SH-SY5Y (cell line): ENCODE data around the gene XPC.

Experiments
- GATA2 ChIP-seq: IDR thresholded peaks from 2 replicates; pipeline ENCODE4 v1.6.1; 2011; ENCODE audit warnings: mild to moderate bottlenecking, low read depth, low read length
- GATA3 ChIP-seq: IDR thresholded peaks from 2 replicates; pipeline ENCODE4 v1.6.1; 2011; ENCODE audit warnings: low read depth, mild to moderate bottlenecking, low read length, moderate library complexity

XPC gene

DNA sequence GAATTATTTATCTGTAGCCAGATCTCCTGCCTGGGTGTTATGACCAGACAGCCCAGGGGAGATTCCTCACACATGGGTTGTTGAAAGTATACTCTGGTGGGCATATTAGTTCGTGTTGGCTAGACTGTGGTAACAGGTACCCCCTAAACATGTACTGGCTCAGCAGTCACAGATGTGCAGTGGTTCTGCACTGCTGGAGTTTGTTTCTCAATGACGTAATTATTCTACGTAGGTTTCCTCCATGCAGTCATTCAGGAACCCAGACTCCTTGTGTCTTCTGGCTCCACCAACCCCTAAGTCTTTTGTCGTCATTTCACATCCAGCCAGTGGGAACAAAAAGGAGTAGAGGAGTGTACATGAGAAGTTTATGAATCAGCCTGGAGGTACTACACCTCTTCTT lies 16.5 kb upstream of the XPC start:
- TF ChIP-seq GATA3 (no peak), GATA2 (no peak)

DNA sequence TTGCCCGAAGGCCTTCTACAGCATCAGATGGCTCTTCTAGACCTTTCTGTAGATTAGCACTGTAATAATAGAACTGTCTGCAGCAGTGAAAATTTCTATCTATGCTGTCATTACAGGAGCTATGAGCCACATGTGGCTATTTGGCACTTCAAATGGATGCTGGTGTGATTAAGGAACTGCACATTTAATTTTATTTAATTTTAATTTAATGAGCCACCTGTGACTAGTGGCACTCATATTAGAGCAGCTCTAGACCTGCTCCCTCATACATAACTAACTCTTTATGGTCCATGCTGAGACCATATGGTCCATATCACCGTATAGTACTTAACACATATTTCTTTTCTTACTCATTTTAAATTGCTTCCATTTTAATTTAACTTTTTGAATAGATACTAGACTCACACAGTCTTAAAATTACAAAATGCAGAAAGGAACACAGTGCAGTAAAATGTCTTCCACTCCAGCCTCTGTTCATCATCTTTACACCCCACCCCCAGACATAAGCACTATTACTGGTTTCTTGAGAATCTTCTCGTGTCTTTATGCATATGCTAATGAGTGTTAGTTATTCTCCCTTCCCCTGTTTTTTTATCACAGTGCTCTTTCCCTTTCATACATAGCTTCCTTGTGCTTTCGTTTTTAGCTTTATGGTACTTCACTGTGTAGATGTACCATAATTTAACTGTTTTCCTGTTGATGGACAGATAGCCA lies 9.8 kb upstream of the XPC start:
- no peak for TF ChIP-seq GATA2

DNA sequence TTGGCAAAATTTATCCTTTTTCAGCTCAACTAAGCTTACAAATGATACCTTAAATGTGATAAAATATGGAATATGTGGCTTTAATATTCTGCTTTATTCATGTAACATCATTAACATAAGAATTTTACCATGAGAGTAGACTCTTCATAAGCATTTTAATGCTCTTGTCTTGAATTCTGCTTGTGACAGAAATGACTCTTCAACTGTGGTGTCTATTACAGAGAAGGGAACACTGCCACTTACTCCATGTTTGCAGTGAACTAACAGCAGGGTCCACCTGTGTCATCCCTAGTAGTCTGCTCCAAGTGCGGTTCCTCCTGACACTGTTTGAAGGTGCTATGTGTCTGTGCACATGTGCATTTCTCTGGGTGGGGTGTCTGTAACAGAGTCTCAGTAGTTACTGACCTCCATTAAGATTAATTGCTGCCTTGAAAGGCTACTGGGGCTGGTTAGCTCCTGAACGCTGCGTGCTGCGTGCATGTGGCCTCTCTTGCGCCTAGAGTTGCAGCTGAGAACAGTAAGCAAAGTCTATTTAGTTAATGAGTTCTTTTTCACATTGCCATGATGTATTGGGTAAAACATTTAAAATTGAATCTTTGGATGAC lies 8.6 kb upstream of the XPC start:
- TF ChIP-seq GATA2 (no peak), GATA3 (no peak)

DNA sequence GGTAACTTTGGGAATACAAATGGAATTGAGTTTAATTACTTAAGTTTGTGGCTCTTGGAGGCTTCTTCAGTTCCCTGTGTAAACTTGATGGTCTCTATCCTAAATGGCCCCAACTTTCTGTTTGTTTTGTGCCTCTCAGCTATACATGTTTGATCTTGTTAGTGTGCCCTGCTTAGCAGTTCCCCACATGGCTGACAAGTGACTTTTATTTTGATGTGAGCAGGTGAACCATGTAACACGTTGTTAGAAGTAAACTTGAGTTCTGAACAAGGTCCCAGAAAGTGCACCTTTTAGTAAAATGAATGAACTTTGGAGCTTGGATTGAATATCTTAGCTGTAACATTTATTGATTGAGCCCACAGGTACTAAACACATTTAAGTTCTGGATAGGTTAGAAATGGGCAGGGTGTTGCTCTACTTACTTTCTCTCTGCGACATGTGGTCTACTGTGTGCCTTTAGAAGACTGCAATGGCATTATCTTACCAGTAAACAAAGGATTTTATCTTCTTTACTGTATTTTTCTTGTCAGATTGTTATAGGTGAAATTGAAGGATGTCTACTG lies 4.7 kb upstream of the XPC start:
- TF ChIP-seq GATA2 (no peak), GATA3 (no peak)

DNA sequence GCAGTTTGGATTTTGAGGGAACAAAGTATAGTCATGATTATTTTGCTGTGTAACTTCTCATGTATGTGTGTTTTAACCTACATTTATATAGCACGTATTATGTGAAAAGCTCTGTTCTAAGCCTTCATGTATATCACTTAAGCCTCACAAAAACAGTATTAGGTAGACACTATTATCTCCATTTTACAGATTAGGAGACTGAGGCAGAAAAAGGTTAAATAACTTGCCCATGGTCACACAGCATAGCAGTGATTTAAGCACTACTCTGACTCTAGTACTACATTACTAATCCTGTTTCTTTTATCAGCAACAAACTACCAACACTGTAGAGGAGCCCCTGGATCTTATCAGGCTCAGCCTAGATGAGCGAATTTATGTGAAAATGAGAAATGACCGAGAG lies 2.9 kb upstream of the XPC start:
- TF ChIP-seq GATA2: no peak
- TF ChIP-seq GATA3: no peak

DNA sequence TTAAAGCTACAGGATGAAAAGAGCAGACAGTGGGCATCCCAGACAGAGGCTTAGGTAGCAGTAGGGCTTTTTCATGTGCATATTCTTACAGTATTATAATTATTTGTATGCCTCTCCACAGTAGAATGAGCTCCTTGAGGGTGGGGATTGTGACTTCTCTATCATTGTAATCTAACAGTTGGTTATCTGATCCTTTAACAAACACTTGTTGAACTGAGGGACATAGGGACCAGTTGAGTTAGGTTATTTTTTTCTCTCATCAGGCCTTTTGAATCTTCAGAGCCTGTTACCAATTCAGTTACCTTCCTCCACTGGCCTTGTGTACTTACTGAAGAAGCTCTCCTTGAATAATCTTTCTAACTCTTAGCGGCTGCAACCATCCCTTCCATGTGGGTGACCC lies 1.4 kb upstream of the XPC start:
- no peak for TF ChIP-seq GATA2
- no peak for TF ChIP-seq GATA3

DNA sequence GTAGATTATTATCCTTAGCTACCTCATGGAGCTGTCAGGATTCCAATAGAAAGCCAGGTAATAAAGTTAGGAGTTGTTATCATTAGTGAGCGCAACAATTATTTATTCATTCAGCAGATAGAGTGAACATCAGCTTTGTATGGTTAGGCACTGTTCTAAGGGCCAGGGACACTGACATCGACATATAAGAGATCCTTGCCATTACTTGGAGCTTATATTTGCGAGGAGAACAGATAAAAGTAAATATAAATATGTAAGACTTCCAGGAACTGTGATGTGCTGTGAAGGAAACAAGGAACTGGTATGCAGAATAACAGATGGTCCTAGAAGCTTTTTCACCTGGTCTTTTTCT lies 689 bp upstream of the XPC start:
- no peak for TF ChIP-seq GATA2
- no peak for TF ChIP-seq GATA3

DNA sequence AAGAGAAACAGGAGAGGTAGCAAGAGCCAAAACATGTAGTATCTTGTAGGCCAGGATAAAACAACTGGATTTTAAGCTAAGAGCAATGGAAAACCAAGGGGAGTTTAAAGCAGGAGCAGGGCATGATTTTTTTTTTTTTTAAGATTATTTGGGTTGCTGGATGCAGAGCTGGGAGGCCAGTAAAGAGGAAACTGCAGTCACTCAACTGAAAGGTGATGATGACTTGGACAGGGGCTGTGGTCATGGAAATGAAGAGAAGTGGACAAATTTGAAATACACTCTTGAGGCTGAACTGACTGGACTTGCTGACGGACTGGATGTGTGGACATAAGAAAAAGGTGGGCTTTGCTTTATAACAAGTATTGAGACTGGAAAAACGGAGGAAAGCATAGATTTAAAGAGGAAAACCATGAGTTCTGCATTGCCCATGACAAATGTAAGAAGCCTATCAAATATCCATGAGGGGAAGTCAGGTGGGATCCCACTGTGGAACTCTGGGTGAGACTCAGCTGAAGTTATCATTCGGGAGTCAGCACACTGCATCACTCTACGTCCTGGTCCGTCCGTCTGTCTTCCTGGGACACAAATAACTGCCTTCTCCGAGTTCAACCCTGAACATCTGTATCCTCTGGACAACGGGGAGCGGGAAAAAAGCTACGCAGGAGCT lies 688 bp downstream of the XPC start:
- TF ChIP-seq GATA3 (no peak), GATA2 (no peak)

DNA sequence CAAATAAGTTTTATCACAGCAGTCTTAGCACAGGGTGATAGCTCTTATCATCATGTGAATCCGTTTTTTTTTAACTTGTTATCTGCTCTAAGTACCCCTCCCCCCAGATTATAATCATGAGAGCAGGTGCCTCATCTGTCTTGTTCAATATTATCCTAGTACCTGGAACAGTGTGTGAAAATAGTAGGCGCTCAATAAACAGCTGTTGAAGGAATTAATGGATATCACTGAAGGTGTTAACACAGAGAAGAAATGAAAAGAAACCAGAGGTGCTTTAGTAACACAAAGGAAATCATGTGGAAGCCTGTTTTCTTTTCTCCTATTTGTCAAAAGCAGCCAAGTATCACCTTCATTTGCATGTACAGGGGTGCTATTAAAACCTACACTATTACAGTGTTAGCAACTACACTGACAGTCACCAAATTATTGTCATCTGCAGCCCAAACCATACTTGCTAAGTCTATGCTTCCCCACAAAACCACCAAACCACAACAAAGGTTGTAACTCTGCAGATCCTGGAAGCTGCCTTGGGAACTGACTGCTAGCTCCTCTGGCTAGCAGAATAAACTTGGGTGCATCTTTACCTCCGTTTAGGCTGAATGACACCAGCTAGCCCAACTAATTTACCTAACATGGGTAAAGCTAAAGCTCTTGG lies 2.9 kb downstream of the XPC start:
- TF ChIP-seq GATA2 (no peak), GATA3 (no peak)

DNA sequence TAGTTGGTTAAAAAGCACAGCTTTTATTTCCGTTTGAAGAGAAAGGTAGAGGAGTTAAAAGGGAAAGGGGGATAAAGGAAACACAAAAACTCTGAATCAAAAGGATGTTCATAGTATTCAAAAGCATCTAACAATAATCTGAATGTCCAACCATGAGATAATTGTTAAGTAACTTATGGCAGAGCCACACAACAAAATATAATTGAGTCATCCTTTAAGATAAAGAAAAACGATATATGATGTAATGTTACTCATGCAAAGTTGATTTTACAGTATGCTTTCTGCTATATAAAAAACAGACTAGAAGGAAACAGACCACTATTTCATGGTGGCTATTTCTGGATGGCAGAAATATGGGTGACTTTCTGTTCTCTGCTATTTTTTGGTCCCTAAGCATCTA lies 3.9 kb downstream of the XPC start:
- no peak for TF ChIP-seq GATA2
- TF ChIP-seq GATA3: no peak

DNA sequence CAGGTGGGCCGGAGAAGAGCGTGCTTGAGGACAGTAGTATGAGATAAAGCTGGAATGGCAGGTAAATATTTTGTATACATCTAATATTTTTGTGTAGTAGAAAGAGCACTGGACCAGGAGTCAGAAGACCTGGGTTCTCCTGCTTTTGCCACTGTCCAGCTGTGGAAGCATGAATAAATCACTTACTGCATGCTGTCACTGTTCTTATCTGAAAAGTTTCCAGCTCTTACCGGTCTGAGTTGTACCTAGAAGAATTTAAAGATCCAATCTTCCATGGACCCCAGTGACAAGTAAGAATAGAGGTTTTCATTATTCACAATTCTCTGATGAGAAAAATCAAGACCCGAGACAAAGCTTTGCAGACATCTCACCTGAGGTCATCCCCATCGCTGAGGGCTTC lies 5.9 kb downstream of the XPC start:
- TF ChIP-seq GATA3: no peak
- no peak for TF ChIP-seq GATA2

DNA sequence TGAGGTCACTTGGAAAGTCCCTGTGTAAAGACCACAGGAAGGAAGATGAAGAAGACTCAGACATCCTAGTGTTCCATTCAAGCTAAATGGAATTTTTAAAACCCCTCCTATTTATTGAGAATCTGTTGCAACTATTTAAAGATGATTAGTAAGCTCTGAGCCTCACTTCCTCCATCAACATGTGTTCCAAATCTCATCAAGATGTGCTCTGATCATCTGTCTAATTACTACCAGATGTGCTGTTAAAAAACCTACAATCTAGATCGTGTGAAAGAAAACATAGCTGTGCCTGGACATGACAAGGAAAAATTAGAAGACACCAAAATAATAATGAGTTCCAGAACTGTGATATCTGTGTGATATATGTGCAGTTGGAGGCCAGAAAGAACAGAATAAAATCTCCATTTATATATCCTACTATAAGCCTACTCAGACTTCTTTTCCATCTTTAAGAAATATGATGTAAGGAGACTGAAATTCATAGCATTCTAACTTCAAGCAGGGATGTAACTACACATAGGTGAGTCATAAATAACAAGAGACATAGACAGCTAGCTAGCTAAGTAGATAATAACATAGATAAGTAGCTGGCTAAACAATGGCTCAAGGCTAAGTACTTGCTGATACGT lies 7.8 kb downstream of the XPC start:
- TF ChIP-seq GATA2: no peak
- peak; percentile 28; the same call in 1 of the 2 replicates for TF ChIP-seq GATA3

DNA sequence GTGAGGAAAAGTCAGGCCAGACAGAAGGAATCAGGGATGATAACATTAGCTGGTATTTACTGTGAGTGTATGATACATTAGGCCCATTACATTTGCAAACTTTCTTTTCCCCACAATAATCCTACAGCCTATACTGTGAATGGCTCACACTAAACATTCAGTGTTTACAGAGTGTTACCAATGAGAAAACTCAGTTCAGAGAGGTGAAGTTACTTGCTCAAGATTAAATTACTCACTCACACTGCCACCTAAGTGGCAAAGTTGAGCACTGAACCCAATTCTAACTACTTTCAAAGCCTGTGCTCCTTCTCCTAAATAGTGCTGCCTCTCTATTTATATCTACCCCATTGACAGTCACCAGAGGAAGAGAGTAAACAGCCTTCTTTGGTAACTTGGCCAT lies 8.5 kb downstream of the XPC start:
- TF ChIP-seq GATA3 (no peak), GATA2 (no peak)

DNA sequence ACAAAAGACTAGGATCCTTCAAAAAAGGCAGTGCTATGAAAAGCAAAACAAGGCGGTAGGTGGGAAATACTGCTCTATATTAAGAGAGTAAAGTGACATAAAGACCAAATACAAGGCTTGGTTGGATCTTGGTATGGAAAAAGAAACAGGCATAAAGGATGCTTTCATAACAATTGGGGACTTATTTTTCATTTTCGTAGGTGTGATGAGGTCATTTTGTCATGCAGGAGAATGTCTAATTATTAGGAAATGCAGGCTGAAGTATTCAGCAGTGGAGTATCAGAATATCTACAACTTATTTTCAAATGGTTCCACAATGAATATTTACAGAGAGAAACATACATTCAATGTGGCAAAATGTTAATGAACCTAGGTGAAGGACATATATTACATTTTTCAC lies 9.0 kb downstream of the XPC start:
- no peak for TF ChIP-seq GATA3
- TF ChIP-seq GATA2: no peak
